NCI-H774 (cell line): Measurements from ENCODE around the gene MKNK2.

ENCODE experiments used
- DNase-seq: peaks from one replicate; lab custom pipeline; 2025; lab: John Stamatoyannopoulos, UW

Gene MKNK2

GRCh38 chr19:2027361-2027760 is 23.7 kb downstream of the MKNK2 start:
- no peak for DNase-seq

DNA sequence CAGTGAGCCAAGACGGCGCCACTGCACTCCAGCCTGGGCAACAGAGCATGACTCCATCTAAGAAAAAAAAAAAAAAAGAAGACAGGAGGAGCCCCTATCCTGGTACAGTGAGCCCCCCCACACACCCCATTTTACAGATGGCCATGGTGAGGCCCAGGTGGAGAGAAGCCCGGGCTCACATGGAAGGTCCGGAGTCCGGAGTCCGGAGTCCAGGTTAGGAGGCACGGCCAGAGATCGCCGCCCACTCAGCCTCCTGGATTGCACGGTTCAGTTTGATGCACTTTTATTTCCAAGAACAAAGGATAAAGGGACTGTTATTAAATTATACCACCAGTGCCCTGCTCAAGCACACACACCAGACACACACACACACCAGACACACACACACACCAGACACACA is 24.3 kb downstream of the MKNK2 start:
- no peak for DNase-seq

DNA sequence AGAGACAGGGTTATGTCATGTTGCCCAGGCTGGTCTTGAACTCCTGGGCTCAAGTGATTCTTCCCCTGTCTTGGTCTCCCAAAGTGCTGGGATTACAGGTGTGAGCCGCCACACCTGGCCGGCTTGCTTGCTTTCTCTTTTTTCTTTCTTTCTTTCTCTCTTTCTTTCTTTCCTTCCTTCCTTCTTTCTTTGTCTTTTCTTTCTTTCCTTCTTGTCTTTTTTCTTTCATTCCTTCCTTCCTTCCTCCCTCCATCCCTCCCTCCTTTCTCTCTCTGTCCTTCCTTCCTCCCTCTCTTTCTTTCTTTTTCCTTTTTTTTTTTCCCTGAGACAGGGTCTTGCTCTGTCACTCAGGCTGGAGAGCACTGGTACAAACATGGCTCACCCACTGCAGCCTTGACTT is 28.8 kb downstream of the MKNK2 start:
- DNase-seq: no peak

DNA sequence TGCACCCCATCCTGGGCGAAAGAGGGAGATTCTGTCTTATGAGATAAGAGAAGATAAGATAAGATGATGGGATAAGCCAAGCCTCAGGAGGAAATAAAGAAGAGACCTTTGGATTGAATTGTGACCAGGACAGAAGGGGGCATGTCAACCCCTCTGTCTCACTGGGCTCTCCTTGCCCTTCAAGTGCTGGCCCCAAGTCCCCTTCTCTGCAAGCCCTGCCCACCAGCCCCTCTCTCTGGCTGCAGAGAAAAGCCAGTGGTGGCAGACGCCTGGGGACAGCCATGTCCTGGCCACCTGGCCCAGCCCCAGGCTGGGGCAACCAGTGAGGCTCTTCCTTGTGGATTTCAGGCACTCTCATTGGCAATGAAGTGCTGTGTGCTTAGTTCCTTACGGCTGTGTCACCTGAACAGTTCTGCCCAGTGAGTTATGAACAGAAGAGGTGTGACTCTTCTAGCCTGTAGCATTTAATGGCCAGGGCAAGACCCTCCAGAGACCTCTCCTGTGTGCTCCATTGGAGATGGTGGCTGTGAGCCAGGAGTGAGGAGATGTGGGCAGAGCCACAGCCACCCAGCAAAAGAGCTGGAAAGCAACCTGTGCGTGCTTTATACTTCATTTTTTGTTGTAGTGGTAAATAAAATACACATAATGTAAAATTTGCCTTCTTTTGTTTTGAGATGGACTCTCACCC is 29.4 kb downstream of the MKNK2 start:
- no peak for DNase-seq

GRCh38 chr19:2018752-2019151 is 32.3 kb downstream of the MKNK2 start:
- DNase-seq: no peak

DNA sequence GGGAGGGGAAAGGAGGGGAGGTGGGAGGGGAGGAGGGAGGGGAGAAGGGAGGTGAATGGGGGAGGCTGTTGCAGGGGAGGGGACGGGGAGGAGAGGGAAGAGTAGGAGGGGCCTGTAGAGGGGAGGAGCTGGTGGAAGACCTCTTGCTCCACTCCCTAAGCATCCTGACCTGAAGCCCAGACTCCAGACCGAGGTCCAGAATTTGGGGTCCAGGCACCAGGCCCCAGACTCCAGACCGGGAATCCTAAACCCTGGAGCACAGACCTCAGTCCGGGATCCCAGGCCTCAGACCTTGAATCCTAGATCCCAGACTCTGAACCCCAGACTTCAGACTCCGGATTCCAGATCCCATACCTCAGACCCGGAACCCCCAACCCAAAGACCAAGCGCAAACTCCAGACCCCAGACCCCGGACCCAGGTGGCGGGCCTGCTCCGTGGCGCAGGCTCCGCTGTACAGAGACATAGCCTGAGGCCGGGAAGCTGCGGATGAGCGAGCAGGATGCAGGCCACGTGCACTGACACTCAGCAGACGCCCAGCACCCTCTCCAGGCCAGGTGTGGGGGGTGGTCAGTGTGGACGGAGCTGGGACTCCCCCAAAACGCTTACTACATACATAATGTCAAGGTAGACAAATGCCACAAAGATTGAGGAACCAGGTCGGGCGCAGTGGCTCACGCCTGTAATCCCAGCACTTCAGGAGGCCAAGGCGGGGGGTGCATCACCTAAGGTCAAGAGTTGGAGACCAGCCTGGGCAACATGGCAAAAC is 34.8 kb downstream of the MKNK2 start:
- DNase-seq: peak; percentile 63

DNA sequence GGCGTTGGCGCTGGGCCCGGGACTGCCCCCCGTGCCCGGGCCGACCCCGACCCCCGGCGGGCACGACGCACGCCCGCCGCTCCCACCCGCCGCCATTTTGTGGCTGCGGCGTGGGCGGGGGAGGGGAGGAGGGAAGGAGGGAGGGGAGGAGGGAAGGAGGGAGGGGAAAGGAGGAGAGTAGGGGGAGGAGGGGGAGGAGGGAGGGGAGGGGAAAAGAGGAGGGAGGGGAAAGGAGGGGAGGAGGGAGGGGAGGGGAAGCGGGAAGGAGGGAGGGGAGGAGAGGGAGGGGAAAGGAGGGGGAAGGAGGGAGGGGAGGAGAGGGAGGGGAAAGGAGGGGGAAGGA is 35.5 kb downstream of the MKNK2 start, which contains the start of gene BTBD2:
TSS of gene BTBD2 (minus strand) at position 107 of the 343 bp plus-strand sequence. CDS start at position 96, 11 bp downstream.
- DNase-seq: peak; percentile 61

- DNase-seq: no peak
Observed at GRCh38 chr19:2014731-2015607, 36.1 kb downstream of the MKNK2 start.

- no peak for DNase-seq
Observed at GRCh38 chr19:2014131-2014571, 36.9 kb downstream of the MKNK2 start.

- no peak for DNase-seq
Observed at GRCh38 chr19:2013683-2013961, 37.4 kb downstream of the MKNK2 start.

DNA sequence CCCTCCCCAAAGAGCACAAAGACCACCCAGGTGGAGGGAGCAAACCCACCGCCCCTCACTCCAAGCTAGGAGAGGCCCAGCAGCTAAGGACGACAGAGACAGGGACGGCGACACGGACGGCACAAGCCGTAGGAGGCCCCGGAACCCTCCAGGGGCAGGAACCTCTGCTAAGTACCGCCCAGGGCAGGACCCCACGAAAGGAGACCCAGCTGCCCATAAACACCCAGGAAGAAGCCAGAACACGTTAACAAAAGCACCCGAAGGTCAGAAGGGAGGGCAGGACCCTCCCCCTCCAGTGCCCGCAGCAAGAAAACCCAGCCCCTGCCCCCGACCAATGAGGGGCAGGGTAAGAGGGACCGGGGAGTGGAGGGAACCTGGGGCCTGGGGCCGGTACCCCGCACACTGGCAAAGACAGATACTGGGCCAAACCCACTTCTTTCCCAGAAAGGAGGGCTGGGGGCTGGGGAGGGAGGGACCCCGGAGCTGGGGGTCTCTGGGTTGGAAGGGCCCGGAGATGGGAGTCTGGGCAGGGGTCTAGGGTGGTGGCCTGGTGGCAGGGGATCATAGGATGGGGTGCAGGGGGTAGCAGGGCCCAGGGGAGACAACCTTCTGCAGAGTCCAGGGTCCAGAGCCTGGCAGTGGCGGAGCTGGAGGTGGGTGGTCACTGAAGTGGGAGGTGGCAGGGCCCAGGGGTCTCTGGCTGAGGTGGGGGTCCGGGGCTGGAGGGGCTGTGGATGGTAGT is 37.9 kb downstream of the MKNK2 start:
- DNase-seq: no peak

DNA sequence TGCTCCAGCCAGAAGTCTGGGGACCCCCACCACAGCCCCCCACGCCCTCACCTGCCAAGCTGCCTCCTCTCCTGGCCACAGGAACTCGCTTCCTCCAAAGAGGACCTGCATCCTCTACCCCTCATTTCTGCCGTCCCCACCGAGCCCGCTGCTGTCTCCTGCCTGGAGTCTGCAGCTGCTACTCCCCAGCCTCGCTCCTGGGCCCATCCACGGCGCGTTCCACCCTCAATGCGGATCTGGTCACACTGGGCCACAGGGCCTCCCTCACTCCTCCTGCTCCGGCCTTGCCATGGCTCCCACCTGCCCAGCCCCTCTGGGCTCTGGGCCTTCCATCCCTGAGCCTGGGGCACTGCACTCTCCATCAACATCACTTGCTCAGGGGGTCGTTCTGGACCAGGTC is 39.9 kb downstream of the MKNK2 start:
- no peak for DNase-seq

DNA sequence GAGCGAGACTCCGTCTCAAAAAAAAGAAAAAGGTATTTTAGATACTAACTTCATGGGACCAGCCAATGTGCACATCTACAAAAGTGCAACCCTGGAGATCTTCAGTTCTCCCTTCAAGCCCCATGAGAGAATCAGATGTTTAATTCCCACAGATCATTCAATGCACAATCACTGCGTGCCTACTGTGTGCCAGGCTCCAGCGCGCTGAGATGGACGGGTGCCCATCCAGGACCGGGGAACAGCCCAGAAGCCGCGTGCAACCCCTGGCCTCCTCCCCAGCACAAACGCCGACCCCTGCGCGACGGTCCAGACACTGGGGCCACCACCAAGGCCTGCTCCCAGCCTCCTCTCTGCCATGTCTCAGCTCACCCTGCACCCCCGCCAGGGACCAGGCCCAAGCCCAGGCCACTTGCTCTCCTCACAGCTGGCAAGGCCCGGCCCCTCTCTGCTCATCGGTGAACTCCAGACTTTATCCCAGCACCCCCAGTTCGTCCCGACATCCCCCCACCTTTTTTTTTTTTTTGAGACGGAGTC is 40.8 kb downstream of the MKNK2 start:
- DNase-seq: no peak

GRCh38 chr19:2003874-2004273 is 47.2 kb downstream of the MKNK2 start:
- no peak for DNase-seq

GRCh38 chr19:1999856-2000515 is 51.1 kb downstream of the MKNK2 start:
- no peak for DNase-seq

GRCh38 chr19:1998712-1999708 is 52.0 kb downstream of the MKNK2 start:
- no peak for DNase-seq

DNA sequence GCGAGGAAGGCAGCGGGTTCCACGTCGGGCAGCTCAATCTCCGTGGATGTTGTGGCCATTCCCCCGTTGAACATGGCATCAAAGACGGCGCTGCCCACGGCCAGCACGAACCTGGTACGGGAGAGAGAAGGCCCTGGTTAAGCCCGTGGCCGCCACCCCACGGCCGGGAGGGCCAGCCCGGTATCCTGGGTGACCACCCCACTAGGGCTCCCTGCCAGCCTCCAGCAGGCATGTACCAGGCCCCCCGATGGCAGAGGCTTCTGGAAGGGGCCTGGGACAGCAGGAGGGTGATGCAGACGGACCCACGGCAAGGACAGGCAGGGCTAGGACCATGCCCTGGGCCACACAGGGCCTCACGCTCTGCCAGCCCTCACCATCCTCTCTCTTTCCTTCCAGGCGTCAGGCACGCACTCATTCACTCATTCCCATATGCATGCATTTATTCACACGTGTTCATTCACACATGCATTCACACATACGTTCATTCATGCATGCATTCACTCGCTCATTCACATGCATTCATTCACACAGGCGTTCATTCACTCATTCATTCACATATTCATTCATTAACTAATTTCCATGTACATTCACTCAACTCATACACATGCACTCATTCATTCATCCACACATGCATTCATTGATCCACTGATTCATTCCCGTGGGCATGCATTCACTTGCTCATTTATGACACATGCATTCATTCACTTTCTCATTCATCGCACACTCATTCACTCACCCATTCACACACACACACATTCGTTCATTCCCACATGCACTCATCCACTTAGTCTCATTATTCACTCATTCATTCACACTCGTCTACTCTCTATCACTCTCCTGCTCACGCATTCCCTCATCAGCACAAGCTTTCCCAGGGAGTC is 53.5 kb downstream of the MKNK2 start:
- DNase-seq: no peak

DNA sequence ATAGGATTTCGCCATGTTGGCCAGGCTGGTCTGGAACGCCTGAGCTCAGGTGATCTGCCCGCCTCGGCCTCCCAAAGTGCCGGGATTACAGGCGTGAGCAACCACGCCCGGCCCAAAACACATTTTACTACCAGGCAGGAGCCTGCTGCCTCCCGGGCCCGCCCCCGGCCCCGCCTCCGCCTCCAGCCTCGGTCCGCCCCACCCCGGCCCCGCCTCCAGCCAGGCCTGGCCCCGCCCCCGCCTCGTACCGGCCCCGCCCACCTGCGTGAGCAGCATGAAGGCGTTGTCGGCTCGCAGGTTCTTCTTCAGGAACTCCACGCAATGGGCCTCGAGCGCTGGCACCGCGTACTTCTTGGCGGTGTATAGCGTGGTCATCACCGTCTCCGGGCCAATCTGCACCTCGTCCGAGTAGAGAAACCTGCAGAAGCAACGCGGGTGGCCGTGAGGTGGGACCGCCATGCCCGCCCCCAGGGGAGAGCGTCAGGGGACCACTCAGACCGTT is 58.2 kb downstream of the MKNK2 start:
- no peak for DNase-seq
